ENCODE results near the gene MTHFD1L. TPM values are rescaled to one million over a fixed set of nuclear protein-coding genes. Genes with fewer than 3 reads are reported as not detected.
"Not testable (repeated sequence)": the region's sequence is repeated elsewhere in the genome, so short reads cannot be mapped to it uniquely, and the experiment has no call there.

The MTHFD1L gene
- total RNA-seq = 10 to 100 TPM in 1 of 2 donors, 1 to 10 TPM in 1; 4.1 to 12.2 TPM

DNA sequence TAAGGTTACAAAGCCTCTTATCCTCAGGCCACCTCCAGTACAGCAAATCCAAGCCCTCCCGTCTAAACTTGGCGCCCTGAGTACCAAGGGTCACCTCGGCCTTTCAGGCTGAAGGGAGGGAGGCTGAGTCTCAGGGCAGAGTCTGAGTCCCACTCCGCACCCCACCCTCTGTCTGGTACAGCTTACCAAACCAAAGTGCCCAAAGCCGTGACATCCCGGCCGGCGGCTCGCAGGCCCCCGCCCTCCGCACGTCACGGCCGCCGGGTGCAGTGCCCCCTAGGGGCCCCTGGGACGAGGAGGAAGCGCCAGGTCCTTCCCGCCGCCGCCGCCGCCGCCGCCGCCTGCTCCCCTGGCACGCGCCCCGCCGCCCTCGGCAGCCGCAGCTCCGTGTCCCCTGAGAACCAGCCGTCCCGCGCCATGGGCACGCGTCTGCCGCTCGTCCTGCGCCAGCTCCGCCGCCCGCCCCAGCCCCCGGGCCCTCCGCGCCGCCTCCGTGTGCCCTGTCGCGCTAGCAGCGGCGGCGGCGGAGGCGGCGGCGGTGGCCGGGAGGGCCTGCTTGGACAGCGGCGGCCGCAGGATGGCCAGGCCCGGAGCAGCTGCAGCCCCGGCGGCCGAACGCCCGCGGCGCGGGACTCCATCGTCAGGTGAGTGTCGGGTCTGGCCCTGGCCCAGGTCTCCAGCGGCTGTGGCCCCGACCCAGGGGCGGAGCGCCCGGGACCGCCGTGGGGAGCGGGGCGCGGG, at the start of gene MTHFD1L:
Gene MTHFD1L, plus strand, starts transcription at position 297 of the 741 bp plus-strand sequence. Its CDS starts 121 bp downstream, at position 418.
- DNase-seq (ENCODE audit: low spot score) = peak; percentile 90
- Histone ChIP-seq H3K27me3 (no peaks in the 10 kb centered on the region), H3K27ac (peak within 1 kb of the TSS; percentile 88 to 95), H3K36me3 (no peaks in the 10 kb centered on the region), H3K9me3 (no peaks in the 10 kb centered on the region), H3K4me3 (peak within 1 kb of the TSS; percentile 68 to 71), H3K4me1 (peaks cover 0 to 14% of the 10 kb centered on the region in 2 donors)
- TF ChIP-seq, protein P1, sequence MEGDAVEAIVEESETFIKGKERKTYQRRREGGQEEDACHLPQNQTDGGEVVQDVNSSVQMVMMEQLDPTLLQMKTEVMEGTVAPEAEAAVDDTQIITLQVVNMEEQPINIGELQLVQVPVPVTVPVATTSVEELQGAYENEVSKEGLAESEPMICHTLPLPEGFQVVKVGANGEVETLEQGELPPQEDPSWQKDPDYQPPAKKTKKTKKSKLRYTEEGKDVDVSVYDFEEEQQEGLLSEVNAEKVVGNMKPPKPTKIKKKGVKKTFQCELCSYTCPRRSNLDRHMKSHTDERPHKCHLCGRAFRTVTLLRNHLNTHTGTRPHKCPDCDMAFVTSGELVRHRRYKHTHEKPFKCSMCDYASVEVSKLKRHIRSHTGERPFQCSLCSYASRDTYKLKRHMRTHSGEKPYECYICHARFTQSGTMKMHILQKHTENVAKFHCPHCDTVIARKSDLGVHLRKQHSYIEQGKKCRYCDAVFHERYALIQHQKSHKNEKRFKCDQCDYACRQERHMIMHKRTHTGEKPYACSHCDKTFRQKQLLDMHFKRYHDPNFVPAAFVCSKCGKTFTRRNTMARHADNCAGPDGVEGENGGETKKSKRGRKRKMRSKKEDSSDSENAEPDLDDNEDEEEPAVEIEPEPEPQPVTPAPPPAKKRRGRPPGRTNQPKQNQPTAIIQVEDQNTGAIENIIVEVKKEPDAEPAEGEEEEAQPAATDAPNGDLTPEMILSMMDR (IDR thresholded peaks at IDR 0.05) = peak; percentile 43 to 64

DNA sequence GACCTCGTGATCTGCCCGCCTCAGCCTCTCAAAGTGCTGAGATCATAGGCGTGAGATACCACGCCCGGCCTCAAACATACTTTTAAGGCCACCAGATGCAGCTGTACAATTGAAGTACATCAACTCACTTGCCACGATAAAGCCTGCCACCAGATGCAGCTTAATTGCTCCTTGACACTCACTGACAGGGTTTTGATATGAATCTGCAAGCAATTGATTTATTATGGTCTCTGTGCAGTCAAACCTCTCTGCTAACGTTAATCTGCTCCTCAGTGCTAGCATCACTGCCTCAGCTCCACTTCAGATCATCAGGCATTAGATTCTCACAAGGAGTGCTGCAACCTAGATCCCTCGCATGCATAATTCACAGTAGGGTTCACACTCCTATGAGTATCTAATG, 48.9 kb upstream of the MTHFD1L start:
- H3K27me3 ChIP-seq; H3K4me3 ChIP-seq; H3K27ac ChIP-seq; DNase-seq (ENCODE audit: low spot score); H3K9me3 ChIP-seq: not testable (repeated sequence)
- peaks cover 13% of the 10 kb centered on the region for H3K36me3 ChIP-seq
- H3K4me1 ChIP-seq = peaks cover 0 to 12% of the 10 kb centered on the region in 2 donors

DNA sequence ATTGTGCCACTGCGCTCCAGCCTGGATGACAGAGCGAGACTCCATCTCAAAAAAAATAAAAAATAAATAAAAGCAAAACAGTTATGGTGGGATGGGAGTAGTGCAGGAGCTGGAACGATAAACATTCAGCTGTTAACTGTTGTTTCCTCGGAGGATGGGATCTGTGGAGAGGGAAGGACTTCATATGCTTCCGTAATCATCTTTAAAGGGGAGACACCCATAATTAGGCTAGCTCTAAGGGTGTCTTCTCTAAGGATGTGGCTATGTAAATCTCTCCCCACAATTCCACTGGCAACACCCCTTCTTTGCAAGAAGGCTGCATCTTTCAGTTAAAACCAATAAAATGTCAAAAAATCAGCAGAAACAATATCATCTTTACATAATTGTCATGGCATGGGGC, 42.6 kb upstream of the MTHFD1L start:
- Histone ChIP-seq H3K4me1 (peaks cover 0 to under 1% of the 10 kb centered on the region in 2 donors), H3K27ac (no peak overlapping the region), H3K9me3 (no peaks in the 10 kb centered on the region), H3K4me3 (no peak overlapping the region), H3K36me3 (peaks cover 13% of the 10 kb centered on the region), H3K27me3 (no peaks in the 10 kb centered on the region)
- no peak for DNase-seq (ENCODE audit: low spot score)
- TF ChIP-seq, protein P1 (IDR thresholded peaks at IDR 0.05) = no peak

DNA sequence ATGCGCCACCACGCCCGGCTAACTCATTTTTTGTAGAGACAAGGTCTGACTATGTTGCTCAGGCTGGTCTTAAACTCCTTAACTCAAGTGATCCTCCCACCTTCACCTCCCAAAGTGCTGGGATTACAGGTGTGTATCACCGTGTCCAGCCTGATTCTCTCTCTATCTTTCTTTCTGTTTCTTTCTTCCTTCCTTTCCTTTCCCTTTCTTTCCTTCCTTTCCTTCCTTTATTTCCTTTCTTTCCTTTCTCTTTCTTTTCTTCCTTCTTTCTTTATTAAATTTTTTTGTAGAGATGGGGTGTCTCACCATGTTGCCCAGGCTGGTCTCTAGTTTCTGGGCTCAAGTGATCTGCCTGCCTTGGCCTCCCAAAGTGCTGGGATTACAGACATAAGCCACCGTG, 38.7 kb upstream of the MTHFD1L start:
- Histone ChIP-seq H3K4me1 (no peaks in the 10 kb centered on the region), H3K36me3 (peaks cover 8% of the 10 kb centered on the region), H3K9me3 (no peaks in the 10 kb centered on the region), H3K4me3 (no peak overlapping the region), H3K27ac (no peak overlapping the region), H3K27me3 (no peaks in the 10 kb centered on the region)
- TF ChIP-seq, protein P1 (IDR thresholded peaks at IDR 0.05) = no peak
- DNase-seq (ENCODE audit: low spot score) = no peak

DNA sequence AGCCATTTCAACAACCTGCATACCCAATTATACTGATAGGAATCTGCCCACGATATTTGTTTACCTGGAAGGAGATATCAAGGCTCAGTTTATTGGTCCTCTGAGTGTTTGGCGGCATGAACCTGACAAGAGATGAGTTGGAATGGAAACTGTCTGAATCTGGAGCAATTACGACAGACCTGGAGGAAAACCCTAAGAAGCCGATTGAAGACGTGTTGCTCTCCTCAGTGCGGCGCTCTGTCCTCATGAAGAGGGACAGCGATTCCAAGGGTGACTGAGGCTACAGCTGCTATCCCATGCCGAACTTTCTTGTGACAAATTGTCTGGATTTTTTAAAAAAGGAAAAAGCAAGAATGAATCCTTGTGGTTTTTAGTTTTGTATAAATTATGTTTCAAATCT, 37.4 kb upstream of the MTHFD1L start:
- H3K27ac ChIP-seq; DNase-seq (ENCODE audit: low spot score); H3K27me3 ChIP-seq; H3K36me3 ChIP-seq; H3K9me3 ChIP-seq; H3K4me3 ChIP-seq; H3K4me1 ChIP-seq: not testable (repeated sequence)

DNA sequence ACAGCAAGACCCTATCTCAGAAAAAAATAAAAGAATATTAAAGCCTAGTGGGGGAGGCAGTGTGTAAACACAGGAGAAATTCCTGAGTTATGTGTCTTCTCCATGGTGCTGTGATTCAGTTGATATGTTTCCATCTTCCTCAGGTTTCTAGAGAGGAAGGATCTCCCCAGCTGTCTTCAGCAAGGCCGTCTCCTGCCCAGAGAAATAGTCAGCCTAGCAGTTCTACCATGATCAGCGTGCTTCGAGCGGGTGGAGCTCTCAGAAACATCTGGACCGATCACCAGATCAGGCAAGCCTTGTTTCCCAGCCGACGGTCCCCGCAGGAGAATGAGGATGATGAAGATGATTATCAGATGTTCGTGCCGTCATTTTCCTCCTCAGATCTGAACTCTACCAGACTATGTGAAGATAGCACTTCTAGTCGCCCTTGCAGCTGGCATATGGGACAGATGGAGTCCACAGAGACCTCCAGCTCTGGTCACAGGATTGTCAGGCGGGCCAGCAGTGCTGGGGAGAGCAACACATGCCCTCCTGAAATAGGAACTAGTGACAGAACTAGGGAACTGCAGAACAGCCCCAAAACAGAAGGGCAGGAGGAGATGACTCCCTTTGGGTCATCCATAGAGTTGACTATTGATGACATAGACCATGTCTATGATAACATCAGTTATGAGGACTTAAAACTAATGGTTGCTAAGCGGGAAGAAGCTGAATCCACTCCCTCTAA, 34.9 kb upstream of the MTHFD1L start:
- H3K27ac ChIP-seq = no peak overlapping the region
- no peaks in the 10 kb centered on the region for H3K4me1 ChIP-seq
- H3K27me3 ChIP-seq = no peaks in the 10 kb centered on the region
- H3K4me3 ChIP-seq = no peak overlapping the region
- TF ChIP-seq, protein P1 (IDR thresholded peaks at IDR 0.05) = no peak
- H3K36me3 ChIP-seq = peaks cover 8% of the 10 kb centered on the region
- no peak for DNase-seq (ENCODE audit: low spot score)
- H3K9me3 ChIP-seq = no peaks in the 10 kb centered on the region

Measured in right atrium auricular region (tissue), 2 donors.